Measurements from ENCODE around the gene AFAP1L2. TPM values are rescaled to one million over a fixed set of nuclear protein-coding genes. Genes with fewer than 3 reads are reported as not detected.

Gene AFAP1L2
- total RNA-seq, 1 experiment from 2014 or later, result 170 TPM

DNA sequence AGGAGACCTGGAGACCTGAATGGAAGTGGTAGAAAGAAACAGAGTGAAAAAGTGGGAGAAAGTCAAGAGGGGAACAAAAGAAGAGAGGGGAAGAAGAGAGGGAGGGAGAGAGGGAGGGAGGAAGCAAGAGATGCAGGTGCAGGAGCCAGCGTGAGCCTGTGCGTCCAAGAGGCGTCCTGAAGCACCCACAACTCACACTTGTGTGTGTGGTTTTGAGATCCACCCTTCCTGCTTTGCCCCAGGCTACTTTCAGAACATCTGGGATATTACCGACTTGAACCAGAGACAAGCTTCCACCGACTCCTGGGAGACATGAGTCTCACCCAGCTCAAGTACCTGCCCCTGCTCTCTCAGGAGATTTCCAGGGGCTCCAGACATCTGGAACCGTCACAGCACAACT, 9.8 kb downstream of the AFAP1L2 start:
- BruUV-seq (replicated peaks), result no TSS peak
- ChIA-PET CTCF (no interaction called here), POLR2A (no interaction called here)
- Histone ChIP-seq H3K27ac (ENCODE audit: low read length) (peak overlapping the region; percentile 58), H3K36me3 (ENCODE audit: control insufficient read depth, insufficient read depth, low read length) (no peaks in the 10 kb centered on the region), H3K4me1 (ENCODE audit: control insufficient read depth, insufficient read depth, low read length) (peaks cover 95% of the 10 kb centered on the region), H3K27me3 (ENCODE audit: control insufficient read depth, insufficient read depth, low read length) (no peaks in the 10 kb centered on the region), H3K9me3 (ENCODE audit: control insufficient read depth, insufficient read depth, low read depth, low read length) (no peaks in the 10 kb centered on the region), H3K4me3 (ENCODE audit: low read depth in 2 of 2, low read length in 2 of 2) (no peak overlapping the region)
- DNase-seq (ENCODE audit: low read depth, low spot score) (no peak), ATAC-seq (no peak)
- in situ Hi-C loops (cut with HindIII; ENCODE audit: low pct_unique_long_range_greater_than_20kb, low sequenced_read_pairs) (no loop called here), intact Hi-C loops (cut with micrococcal nuclease; ENCODE audit: unreplicated experiment) (no loop called here)
- TF ChIP-seq SIN3A (IDR thresholded peaks at IDR 0.05; ENCODE audit: borderline replicate concordance, insufficient read depth, low read depth, low read length) (no peak), POLR2AphosphoS5 (IDR thresholded peaks at IDR 0.05; ENCODE audit: low read depth, low read length) (no peak)

DNA sequence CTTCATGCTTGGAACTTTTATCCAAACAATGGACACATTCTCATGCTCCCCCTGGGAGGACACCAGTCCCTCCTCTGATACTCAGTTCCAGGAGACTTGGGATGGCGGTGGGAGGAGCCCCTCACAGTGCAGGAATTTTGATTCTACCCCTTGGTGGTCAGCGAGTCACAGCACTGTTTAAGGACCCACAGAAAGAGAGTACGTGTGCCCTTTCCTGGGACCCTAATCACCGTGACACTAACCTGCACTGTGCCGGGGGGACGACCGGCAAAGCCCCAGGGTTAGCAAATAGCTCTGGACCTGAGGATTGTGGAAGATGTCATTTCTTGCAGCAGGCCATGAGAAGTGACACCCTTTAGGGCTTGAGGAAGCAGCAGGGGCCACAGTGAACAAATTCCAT, 10.4 kb downstream of the AFAP1L2 start:
- DNase-seq (ENCODE audit: low read depth, low spot score) (no peak), ATAC-seq (no peak)
- Histone ChIP-seq H3K4me1 (ENCODE audit: control insufficient read depth, insufficient read depth, low read length) (peaks cover 95% of the 10 kb centered on the region), H3K27ac (ENCODE audit: low read length) (peak overlapping the region; percentile 58), H3K4me3 (ENCODE audit: low read depth in 2 of 2, low read length in 2 of 2) (no peak overlapping the region), H3K27me3 (ENCODE audit: control insufficient read depth, insufficient read depth, low read length) (no peaks in the 10 kb centered on the region), H3K36me3 (ENCODE audit: control insufficient read depth, insufficient read depth, low read length) (no peaks in the 10 kb centered on the region), H3K9me3 (ENCODE audit: control insufficient read depth, insufficient read depth, low read depth, low read length) (no peaks in the 10 kb centered on the region)
- intact Hi-C loops (cut with micrococcal nuclease; ENCODE audit: unreplicated experiment) (no loop called here), in situ Hi-C loops (cut with HindIII; ENCODE audit: low pct_unique_long_range_greater_than_20kb, low sequenced_read_pairs) (no loop called here)
- CTCF ChIA-PET, result no interaction called here
- POLR2A ChIA-PET, result no interaction called here
- no peak for TF ChIP-seq SIN3A (IDR thresholded peaks at IDR 0.05; ENCODE audit: borderline replicate concordance, insufficient read depth, low read depth, low read length)
- no peak for TF ChIP-seq POLR2AphosphoS5 (IDR thresholded peaks at IDR 0.05; ENCODE audit: low read depth, low read length)
- no peak for TF ChIP-seq TCF7L2 (IDR thresholded peaks at IDR 0.05; ENCODE audit: low read depth, low read length)
- TF ChIP-seq, protein P1, sequence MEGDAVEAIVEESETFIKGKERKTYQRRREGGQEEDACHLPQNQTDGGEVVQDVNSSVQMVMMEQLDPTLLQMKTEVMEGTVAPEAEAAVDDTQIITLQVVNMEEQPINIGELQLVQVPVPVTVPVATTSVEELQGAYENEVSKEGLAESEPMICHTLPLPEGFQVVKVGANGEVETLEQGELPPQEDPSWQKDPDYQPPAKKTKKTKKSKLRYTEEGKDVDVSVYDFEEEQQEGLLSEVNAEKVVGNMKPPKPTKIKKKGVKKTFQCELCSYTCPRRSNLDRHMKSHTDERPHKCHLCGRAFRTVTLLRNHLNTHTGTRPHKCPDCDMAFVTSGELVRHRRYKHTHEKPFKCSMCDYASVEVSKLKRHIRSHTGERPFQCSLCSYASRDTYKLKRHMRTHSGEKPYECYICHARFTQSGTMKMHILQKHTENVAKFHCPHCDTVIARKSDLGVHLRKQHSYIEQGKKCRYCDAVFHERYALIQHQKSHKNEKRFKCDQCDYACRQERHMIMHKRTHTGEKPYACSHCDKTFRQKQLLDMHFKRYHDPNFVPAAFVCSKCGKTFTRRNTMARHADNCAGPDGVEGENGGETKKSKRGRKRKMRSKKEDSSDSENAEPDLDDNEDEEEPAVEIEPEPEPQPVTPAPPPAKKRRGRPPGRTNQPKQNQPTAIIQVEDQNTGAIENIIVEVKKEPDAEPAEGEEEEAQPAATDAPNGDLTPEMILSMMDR (IDR thresholded peaks at IDR 0.05), result no peak
- TF ChIP-seq, protein P2, sequence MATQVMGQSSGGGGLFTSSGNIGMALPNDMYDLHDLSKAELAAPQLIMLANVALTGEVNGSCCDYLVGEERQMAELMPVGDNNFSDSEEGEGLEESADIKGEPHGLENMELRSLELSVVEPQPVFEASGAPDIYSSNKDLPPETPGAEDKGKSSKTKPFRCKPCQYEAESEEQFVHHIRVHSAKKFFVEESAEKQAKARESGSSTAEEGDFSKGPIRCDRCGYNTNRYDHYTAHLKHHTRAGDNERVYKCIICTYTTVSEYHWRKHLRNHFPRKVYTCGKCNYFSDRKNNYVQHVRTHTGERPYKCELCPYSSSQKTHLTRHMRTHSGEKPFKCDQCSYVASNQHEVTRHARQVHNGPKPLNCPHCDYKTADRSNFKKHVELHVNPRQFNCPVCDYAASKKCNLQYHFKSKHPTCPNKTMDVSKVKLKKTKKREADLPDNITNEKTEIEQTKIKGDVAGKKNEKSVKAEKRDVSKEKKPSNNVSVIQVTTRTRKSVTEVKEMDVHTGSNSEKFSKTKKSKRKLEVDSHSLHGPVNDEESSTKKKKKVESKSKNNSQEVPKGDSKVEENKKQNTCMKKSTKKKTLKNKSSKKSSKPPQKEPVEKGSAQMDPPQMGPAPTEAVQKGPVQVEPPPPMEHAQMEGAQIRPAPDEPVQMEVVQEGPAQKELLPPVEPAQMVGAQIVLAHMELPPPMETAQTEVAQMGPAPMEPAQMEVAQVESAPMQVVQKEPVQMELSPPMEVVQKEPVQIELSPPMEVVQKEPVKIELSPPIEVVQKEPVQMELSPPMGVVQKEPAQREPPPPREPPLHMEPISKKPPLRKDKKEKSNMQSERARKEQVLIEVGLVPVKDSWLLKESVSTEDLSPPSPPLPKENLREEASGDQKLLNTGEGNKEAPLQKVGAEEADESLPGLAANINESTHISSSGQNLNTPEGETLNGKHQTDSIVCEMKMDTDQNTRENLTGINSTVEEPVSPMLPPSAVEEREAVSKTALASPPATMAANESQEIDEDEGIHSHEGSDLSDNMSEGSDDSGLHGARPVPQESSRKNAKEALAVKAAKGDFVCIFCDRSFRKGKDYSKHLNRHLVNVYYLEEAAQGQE (IDR thresholded peaks at IDR 0.05; ENCODE audit: insufficient read depth in 1 of 2, low read depth in 2 of 2, low read length in 1 of 2), result no peak
- BruUV-seq (replicated peaks), result no TSS peak

DNA sequence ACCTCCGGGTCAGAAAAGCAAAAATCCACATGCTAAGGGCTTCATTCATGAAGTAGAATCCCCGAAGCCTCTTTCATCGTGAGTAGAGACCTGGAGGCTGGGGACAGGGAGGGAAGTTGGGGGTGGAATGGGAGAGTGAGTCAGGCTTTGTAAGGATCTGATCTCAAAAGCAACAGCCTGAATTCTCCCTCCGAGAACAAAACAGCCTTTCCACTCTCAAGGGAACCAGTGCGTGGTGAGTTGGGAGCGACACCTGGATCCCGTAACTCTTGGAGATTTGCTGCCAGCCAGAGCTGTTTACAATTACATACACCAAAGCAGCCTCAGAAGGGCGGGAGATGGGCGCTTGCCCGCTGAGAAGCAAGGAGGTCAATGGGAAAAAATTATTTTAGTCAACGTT, 10.8 kb downstream of the AFAP1L2 start:
- in situ Hi-C loops (cut with HindIII; ENCODE audit: low pct_unique_long_range_greater_than_20kb, low sequenced_read_pairs), result no loop called here
- ATAC-seq (no peak), DNase-seq (ENCODE audit: low read depth, low spot score) (no peak)
- H3K4me3 ChIP-seq (ENCODE audit: low read depth in 2 of 2, low read length in 2 of 2), result no peak overlapping the region
- H3K27me3 ChIP-seq (ENCODE audit: control insufficient read depth, insufficient read depth, low read length), result no peaks in the 10 kb centered on the region
- peak overlapping the region; percentile 58 for H3K27ac ChIP-seq (ENCODE audit: low read length)
- ChIA-PET POLR2A (no interaction called here), CTCF (no interaction called here)
- H3K36me3 ChIP-seq (ENCODE audit: control insufficient read depth, insufficient read depth, low read length), result no peaks in the 10 kb centered on the region
- peaks cover 95% of the 10 kb centered on the region for H3K4me1 ChIP-seq (ENCODE audit: control insufficient read depth, insufficient read depth, low read length)
- intact Hi-C loops (cut with micrococcal nuclease; ENCODE audit: unreplicated experiment), result no loop called here
- BruUV-seq (replicated peaks), result no TSS peak
- H3K9me3 ChIP-seq (ENCODE audit: control insufficient read depth, insufficient read depth, low read depth, low read length), result no peaks in the 10 kb centered on the region
- TF ChIP-seq, protein P1 (IDR thresholded peaks at IDR 0.05), result no peak
- no peak for TF ChIP-seq POLR2AphosphoS5 (IDR thresholded peaks at IDR 0.05; ENCODE audit: low read depth, low read length)
- no peak for TF ChIP-seq TCF7L2 (IDR thresholded peaks at IDR 0.05; ENCODE audit: low read depth, low read length)
- TF ChIP-seq, protein P2 (IDR thresholded peaks at IDR 0.05; ENCODE audit: insufficient read depth in 1 of 2, low read depth in 2 of 2, low read length in 1 of 2), result no peak
- no peak for TF ChIP-seq SIN3A (IDR thresholded peaks at IDR 0.05; ENCODE audit: borderline replicate concordance, insufficient read depth, low read depth, low read length)

Data from Panc1 (cell line).